Measurements from ENCODE around the gene CDC42.

- TF ChIP-seq POLR2A (IDR thresholded peaks at IDR 0.05; ENCODE audit: low read length): no peak
- TF ChIP-seq GATA1 (IDR thresholded peaks at IDR 0.05; ENCODE audit: low read depth, low read length): no peak
Observed at GRCh38 chr1:22056936-22057335, 4.4 kb downstream of the CDC42 start.

Data from erythroblast (primary cell).